Stimulated activated naive CD8-positive, alpha-beta T cell treated with anti-CD3 and anti-CD28 coated beads, Interleukin-15, amount 100 ng/mL, for 72 hours (primary cell): ENCODE results near the gene MAD1L1.
"Not testable (repeated sequence)": the region's sequence is repeated elsewhere in the genome, so short reads cannot be mapped to it uniquely, and the experiment has no call there.

Source experiments
- ATAC-seq: fragments of 150-1000 bp; cut with Tn5 transposase; 2 replicates; pipeline ENCODE4 v1.10.0; 2021; ENCODE audit warnings: mild to moderate bottlenecking, moderate library complexity
- DNase-seq, 2 donors: peaks; one replicate each; pipeline ENCODE4 v3.0.0; 2021 to 2022
- H3K27ac Mint-ChIP-seq, 2 donors: one replicate each; pipeline ENCODE4 v1.8.0; 2022; ENCODE audit warnings: mild to moderate bottlenecking in 2 of 2, mixed read lengths in 2 of 2, moderate library complexity in 2 of 2
- H3K27me3 Mint-ChIP-seq: one replicate; pipeline ENCODE4 v1.8.0; 2022; ENCODE audit warnings: mixed read lengths
- H3K4me1 Mint-ChIP-seq: one replicate; pipeline ENCODE4 v1.8.0; 2022; ENCODE audit warnings: mild to moderate bottlenecking, mixed read lengths
- H3K4me3 Mint-ChIP-seq, 2 donors: one replicate each; pipeline ENCODE4 v1.8.0; 2022; ENCODE audit warnings: mild to moderate bottlenecking in 2 of 2, mixed read lengths in 2 of 2, moderate library complexity in 1 of 2
- H3K9me3 Mint-ChIP-seq, 2 donors: one replicate each; pipeline ENCODE4 v1.8.0; 2022; ENCODE audit warnings: mixed read lengths in 2 of 2

MAD1L1 gene

GRCh38 chr7:2232766-2233520, at the start of gene MAD1L1:
MAD1L1 (minus strand) TSS chr7:2232945; CDS start chr7:2230133, 2,812 bp downstream.
- Mint-ChIP-seq H3K4me3 (peak within 1 kb of the TSS; percentile 85 to 95), H3K4me1 (peaks cover 33% of the 10 kb centered on the region), H3K9me3 (no peaks in the 10 kb centered on the region), H3K27ac (peak within 1 kb of the TSS; percentile 94 to 98), H3K27me3 (no peaks in the 10 kb centered on the region)
- DNase-seq (peak; percentile 88 to 90), ATAC-seq (peak; percentile 91)

GRCh38 chr7:2282185-2282751, 49.5 kb upstream of the MAD1L1 start:
- ATAC-seq: no peak
- H3K27ac Mint-ChIP-seq: peak overlapping the region in 1 of 2 donors; percentile 89
- no peak overlapping the region for H3K4me3 Mint-ChIP-seq
- no peak for DNase-seq
- H3K27me3 Mint-ChIP-seq: no peaks in the 10 kb centered on the region
- peaks cover 6% of the 10 kb centered on the region for H3K4me1 Mint-ChIP-seq
- H3K9me3 Mint-ChIP-seq: no peaks in the 10 kb centered on the region

DNA sequence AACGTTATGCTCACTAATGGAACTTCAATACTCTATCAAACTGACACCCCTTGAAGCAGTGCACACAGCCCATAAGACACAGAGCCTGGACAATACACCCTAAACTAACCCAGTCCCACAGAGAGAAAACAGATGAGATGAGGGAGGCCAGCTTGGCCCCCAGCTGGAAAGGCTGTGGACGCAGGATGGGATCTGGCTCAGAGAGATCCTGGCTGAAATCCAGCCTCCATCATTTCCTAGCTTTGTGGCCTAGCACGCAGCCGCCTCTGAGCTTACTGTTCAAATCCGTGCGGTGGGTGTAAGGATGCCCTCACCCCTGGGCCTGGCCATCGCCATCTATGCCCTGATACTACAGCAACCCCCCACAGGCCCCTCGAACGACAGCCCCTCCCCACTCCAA, 48.8 kb upstream of the MAD1L1 start:
- Mint-ChIP-seq H3K9me3 (no peaks in the 10 kb centered on the region), H3K4me1 (peaks cover 6% of the 10 kb centered on the region), H3K27ac (no peak overlapping the region), H3K27me3 (no peaks in the 10 kb centered on the region), H3K4me3 (no peak overlapping the region)
- ATAC-seq: no peak
- DNase-seq: no peak

GRCh38 chr7:2280424-2280823, 47.7 kb upstream of the MAD1L1 start:
- no peak overlapping the region for H3K4me3 Mint-ChIP-seq
- no peak for ATAC-seq

GRCh38 chr7:2279896-2280295, 47.2 kb upstream of the MAD1L1 start:
- no peak for ATAC-seq
- Mint-ChIP-seq H3K27me3 (no peaks in the 10 kb centered on the region), H3K4me3 (no peak overlapping the region), H3K27ac (no peak overlapping the region), H3K9me3 (no peaks in the 10 kb centered on the region), H3K4me1 (peaks cover 6% of the 10 kb centered on the region)
- no peak for DNase-seq

More at GRCh38 chr7:2280424-2280823, 47.7 kb upstream of the MAD1L1 start:
- no peak for DNase-seq
- H3K9me3 Mint-ChIP-seq: no peaks in the 10 kb centered on the region
- H3K27me3 Mint-ChIP-seq: no peaks in the 10 kb centered on the region
- H3K4me1 Mint-ChIP-seq: peaks cover 6% of the 10 kb centered on the region
- no peak overlapping the region for H3K27ac Mint-ChIP-seq

DNA sequence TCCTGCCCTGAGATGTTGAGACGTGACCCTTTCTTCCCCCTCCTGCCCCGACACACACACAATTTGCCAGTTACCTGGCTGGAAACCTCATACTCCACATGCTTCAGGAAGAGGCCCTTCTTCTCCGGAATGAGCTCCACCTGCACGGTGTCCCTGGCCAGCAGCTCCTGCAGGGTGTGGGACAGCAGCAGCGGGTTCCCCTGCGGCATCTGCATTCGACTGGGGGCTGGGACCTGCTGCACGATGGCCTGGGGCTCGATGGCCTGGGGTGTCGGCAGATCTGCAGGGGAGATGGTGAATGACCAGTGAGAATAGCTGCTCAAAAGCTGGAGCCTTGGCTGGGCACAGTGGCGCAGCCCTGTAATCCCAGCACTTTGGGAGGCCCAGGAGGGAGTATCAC, 45.3 kb upstream of the MAD1L1 start:
- H3K4me3 Mint-ChIP-seq: no peak overlapping the region
- no peaks in the 10 kb centered on the region for H3K27me3 Mint-ChIP-seq
- peaks cover 6% of the 10 kb centered on the region for H3K4me1 Mint-ChIP-seq
- no peak overlapping the region for H3K27ac Mint-ChIP-seq
- no peaks in the 10 kb centered on the region for H3K9me3 Mint-ChIP-seq
- DNase-seq: no peak
- ATAC-seq: no peak

DNA sequence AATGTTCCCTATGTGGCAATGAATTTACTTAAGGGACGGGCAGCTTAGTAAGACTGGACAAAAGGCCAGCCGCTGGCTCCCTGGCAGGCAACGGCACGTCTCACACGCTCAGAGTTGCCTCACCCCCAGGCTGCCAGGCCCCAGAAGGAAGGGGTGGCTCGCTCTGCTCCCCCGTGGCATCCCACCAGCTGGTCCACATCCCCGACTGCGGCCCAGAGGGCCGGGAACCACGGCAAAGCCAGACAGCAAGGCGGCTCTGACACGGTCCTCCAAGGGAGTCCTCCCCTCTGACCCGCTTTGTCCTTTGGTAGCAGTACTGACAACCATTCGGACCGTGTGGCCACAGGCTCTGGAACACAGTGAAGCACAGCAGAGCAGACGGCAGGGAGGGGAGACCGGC, 43.4 kb upstream of the MAD1L1 start:
- Mint-ChIP-seq H3K4me1 (peaks cover 6% of the 10 kb centered on the region), H3K27ac (no peak overlapping the region), H3K4me3 (no peak overlapping the region)

GRCh38 chr7:2275101-2275500, 42.4 kb upstream of the MAD1L1 start:
- H3K9me3 Mint-ChIP-seq: no peaks in the 10 kb centered on the region
- H3K27me3 Mint-ChIP-seq: no peaks in the 10 kb centered on the region
- ATAC-seq (no peak), DNase-seq (no peak)
- no peak overlapping the region for H3K27ac Mint-ChIP-seq
- H3K4me1 Mint-ChIP-seq: peaks cover 4% of the 10 kb centered on the region
- no peak overlapping the region for H3K4me3 Mint-ChIP-seq

More for the DNA sequence above, 43.4 kb upstream of the MAD1L1 start:
- Mint-ChIP-seq H3K9me3 (no peaks in the 10 kb centered on the region), H3K27me3 (no peaks in the 10 kb centered on the region)
- no peak for DNase-seq
- no peak for ATAC-seq

- H3K4me3 Mint-ChIP-seq: no peak overlapping the region
- DNase-seq: no peak
- no peaks in the 10 kb centered on the region for H3K27me3 Mint-ChIP-seq
- no peaks in the 10 kb centered on the region for H3K4me1 Mint-ChIP-seq
- no peaks in the 10 kb centered on the region for H3K9me3 Mint-ChIP-seq
- no peak for ATAC-seq
- H3K27ac Mint-ChIP-seq: no peak overlapping the region
Observed at GRCh38 chr7:2274666-2275065, 41.9 kb upstream of the MAD1L1 start.

DNA sequence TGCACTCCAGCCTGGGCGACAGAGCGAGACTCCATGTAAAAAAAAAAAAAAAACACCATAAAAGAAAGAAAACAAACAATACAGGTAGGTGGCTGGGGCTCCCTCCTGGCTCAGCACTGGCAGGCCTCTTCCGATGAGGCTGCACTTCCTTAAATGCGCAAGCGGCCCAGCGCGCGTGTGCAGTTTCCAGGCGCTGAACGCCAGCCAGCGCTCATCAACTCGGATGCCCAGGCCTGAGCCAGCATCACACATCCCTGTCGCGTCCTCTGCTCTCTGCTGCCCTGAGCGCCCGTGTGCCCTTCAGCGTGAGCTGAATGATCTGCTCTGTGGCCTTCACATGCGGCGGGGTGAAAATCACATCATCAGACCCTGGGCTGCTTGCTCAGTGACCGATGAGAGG, 41.1 kb upstream of the MAD1L1 start:
- DNase-seq: no peak
- H3K4me3 Mint-ChIP-seq: no peak overlapping the region

GRCh38 chr7:2272031-2272430, 39.3 kb upstream of the MAD1L1 start:
- H3K4me1 Mint-ChIP-seq: no peaks in the 10 kb centered on the region
- no peak overlapping the region for H3K27ac Mint-ChIP-seq
- no peaks in the 10 kb centered on the region for H3K27me3 Mint-ChIP-seq
- DNase-seq (no peak), ATAC-seq (no peak)
- H3K9me3 Mint-ChIP-seq: no peaks in the 10 kb centered on the region
- no peak overlapping the region for H3K4me3 Mint-ChIP-seq

More for the DNA sequence above, 41.1 kb upstream of the MAD1L1 start:
- Mint-ChIP-seq H3K27me3 (no peaks in the 10 kb centered on the region), H3K27ac (no peak overlapping the region), H3K4me1 (no peaks in the 10 kb centered on the region), H3K9me3 (no peaks in the 10 kb centered on the region)
- no peak for ATAC-seq

- Mint-ChIP-seq H3K4me3 (no peak overlapping the region), H3K4me1 (no peaks in the 10 kb centered on the region), H3K9me3 (no peaks in the 10 kb centered on the region), H3K27me3 (no peaks in the 10 kb centered on the region), H3K27ac (no peak overlapping the region)
- ATAC-seq (no peak), DNase-seq (no peak)
Observed at GRCh38 chr7:2271273-2272026, 38.7 kb upstream of the MAD1L1 start.

GRCh38 chr7:2270495-2270894, 37.8 kb upstream of the MAD1L1 start:
- Mint-ChIP-seq H3K27ac (peak overlapping the region in 1 of 2 donors; percentile 54), H3K4me1 (no peaks in the 10 kb centered on the region), H3K27me3 (no peaks in the 10 kb centered on the region), H3K4me3 (no peak overlapping the region), H3K9me3 (no peaks in the 10 kb centered on the region)
- ATAC-seq (no peak), DNase-seq (no peak)

- DNase-seq: no peak
- Mint-ChIP-seq H3K4me1 (no peaks in the 10 kb centered on the region), H3K9me3 (no peaks in the 10 kb centered on the region)
Observed at GRCh38 chr7:2269991-2270460, 37.3 kb upstream of the MAD1L1 start.

GRCh38 chr7:2269089-2269990, 36.6 kb upstream of the MAD1L1 start:
- not testable (repeated sequence) for DNase-seq, H3K27me3 Mint-ChIP-seq, H3K4me3 Mint-ChIP-seq, H3K27ac Mint-ChIP-seq, H3K9me3 Mint-ChIP-seq, ATAC-seq, H3K4me1 Mint-ChIP-seq

More at GRCh38 chr7:2269991-2270460, 37.3 kb upstream of the MAD1L1 start:
- no peak for ATAC-seq
- no peak overlapping the region for H3K27ac Mint-ChIP-seq
- no peaks in the 10 kb centered on the region for H3K27me3 Mint-ChIP-seq
- no peak overlapping the region for H3K4me3 Mint-ChIP-seq
